Measurements from ENCODE around the gene SRGAP2B. TPM values are rescaled to one million over a fixed set of nuclear protein-coding genes. Genes with fewer than 3 reads are reported as not detected.

The SRGAP2B gene
- total RNA-seq (2022; extraction: Qiagen RNA extraction), result 13.3 to 23.2 TPM (median 19.9 TPM) in 5 replicates

DNA sequence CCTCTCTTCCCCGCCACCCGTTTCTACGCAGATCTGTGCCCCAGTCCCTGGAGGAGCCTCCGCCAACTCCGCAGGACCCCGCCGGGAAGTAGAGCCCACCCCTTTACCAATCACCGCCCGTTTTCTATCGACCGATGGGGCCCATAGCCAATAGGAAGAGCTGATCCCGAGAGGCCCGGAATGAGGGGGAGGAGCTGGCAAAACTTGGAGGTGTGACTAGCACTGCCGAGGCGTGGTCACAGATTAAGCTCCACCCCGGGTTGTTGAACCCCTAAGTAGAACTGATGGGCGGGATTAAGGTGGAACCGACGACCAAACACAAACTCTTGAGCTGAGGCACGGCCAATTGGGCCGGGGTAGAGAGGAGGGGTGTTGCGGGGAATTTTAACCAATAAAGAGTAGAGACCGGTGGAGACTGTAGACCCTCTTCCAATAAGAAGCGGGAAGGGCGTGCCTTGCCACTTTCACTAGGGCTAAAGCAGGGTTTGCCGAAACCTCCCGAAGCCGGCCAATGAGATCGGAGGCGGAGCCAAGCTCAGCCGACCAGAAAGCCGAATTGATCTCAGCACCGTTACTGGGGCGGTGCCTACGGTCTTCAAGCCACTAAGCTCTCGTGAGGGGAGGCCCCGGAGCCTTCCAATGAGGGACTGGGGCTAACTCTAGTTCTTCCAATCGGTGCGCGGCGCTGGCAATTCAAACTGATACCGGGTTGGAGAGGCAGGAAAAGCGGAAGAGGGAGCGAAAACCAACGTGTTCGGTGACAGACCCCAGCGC, at the start of gene SRGAP2B, which contains the start of gene FAM72D:
SRGAP2B (minus strand) TSS at position 45 of the 774 bp plus-strand sequence. CDS start 2,427 bp downstream, outside the sequence.
FAM72D (plus strand) TSS at position 691 of the 774 bp plus-strand sequence. CDS start 874 bp downstream, outside the sequence.

Other genes with a start within 250 kb of the SRGAP2B start
- gene FAM72D, start 646 bp upstream of the SRGAP2B start, total RNA-seq (2022; extraction: Qiagen RNA extraction), result 5.1 to 6.7 TPM (median 5.8 TPM) in 5 replicates
- gene PPIAL4D, start 146.8 kb upstream of the SRGAP2B start, total RNA-seq (2022; extraction: Qiagen RNA extraction), result not detected in 5 replicates